Uterus (tissue), 4 donors: ENCODE data around the gene FHDC1. TPM values are rescaled to one million over a fixed set of nuclear protein-coding genes. Genes with fewer than 3 reads are reported as not detected.

Source experiments
- DNase-seq, 2 donors: peaks; one replicate each; pipeline ENCODE4 v3.0.0-alpha.2; 2019 to 2020
- H3K27ac ChIP-seq, 2 donors: fragments of 200-600 bp; sonication (generic); 1 replicate in 1 of 2; 2 replicates in 1 of 2; pipeline ENCODE4 v1.5.1; 2016 to 2018
- H3K27me3 ChIP-seq, 2 donors: fragments of 200-600 bp; sonication (generic); one replicate each; pipeline ENCODE4 v1.5.1; 2018 to 2019; ENCODE audit warnings: control low read depth in 1 of 2
- H3K36me3 ChIP-seq, 2 donors: fragments of 200-600 bp; sonication (generic); one replicate each; pipeline ENCODE4 v1.5.1; 2019; ENCODE audit warnings: control low read depth in 1 of 2
- H3K4me1 ChIP-seq, 2 donors: fragments of 200-600 bp; sonication (generic); one replicate each; pipeline ENCODE4 v1.5.1; 2018 to 2019; ENCODE audit warnings: control low read depth in 1 of 2
- H3K4me3 ChIP-seq, 2 donors: fragments of 200-600 bp; sonication (generic); 1 replicate in 1 of 2; 2 replicates in 1 of 2; pipeline ENCODE4 v1.5.1; 2018 to 2019; ENCODE audit warnings: mild to moderate bottlenecking in 1 of 2
- H3K9me3 ChIP-seq, 2 donors: fragments of 200-600 bp; sonication (generic); one replicate each; pipeline ENCODE4 v1.5.1; 2019; ENCODE audit warnings: control low read depth in 1 of 2
- CTCF ChIP-seq, 4 experiments: fragments of 200-600 bp in 2 of 4; fragments of 450-650 bp in 2 of 4; sonication (generic) in 2 of 4; IDR thresholded peaks; one replicate each; pipeline ENCODE4 v1.5.1; 2016 to 2019; ENCODE audit warnings: antibody characterized with exemption in 4 of 4, mild to moderate bottlenecking in 2 of 4, moderate library complexity in 1 of 4
- POLR2A ChIP-seq, 2 donors: fragments of 450-650 bp; IDR thresholded peaks; one replicate each; pipeline ENCODE4 v1.6.1; 2016; ENCODE audit warnings: antibody characterized with exemption in 2 of 2, mild to moderate bottlenecking in 1 of 2, moderate library complexity in 1 of 2
- intact Hi-C: fragments of 100-400 bp; cut with DNase I; formaldehyde crosslinking; loops from one replicate; pipeline ENCODE4 v1.15.1; 2023; ENCODE audit warnings: low total_unique reads
- total RNA-seq, 4 donors: library from RNA; depleted of rRNA in 3 of 4; stranded (reverse); fragments of >200 nt in 3 of 4; gene quantifications; one replicate each; pipeline versions ENCODE4 v1.1.0 to v1.2.4, GENCODE V29; 2014 to 2023
- donor health status: DM: yes; HTN: yes; CAD: no.

Gene FHDC1
- total RNA-seq, 4 donors from 2014 or later, result 0.88 to 10.0 (median 2.9) TPM

GRCh38 chr4:152961014-152961772 is 25.1 kb downstream of the FHDC1 start:
- no peak for DNase-seq
- H3K4me1 ChIP-seq, result no peaks in the 10 kb centered on the region
- no peaks in the 10 kb centered on the region for H3K27me3 ChIP-seq
- intact Hi-C loops, result no loop called here
- H3K36me3 ChIP-seq, result no peaks in the 10 kb centered on the region
- no peak overlapping the region for H3K4me3 ChIP-seq
- TF ChIP-seq CTCF (IDR thresholded peaks at IDR 0.05), result no peak
- no peak for TF ChIP-seq POLR2A (IDR thresholded peaks at IDR 0.05)
- H3K9me3 ChIP-seq, result no peaks in the 10 kb centered on the region
- no peak overlapping the region for H3K27ac ChIP-seq

- H3K9me3 ChIP-seq, result no peaks in the 10 kb centered on the region
- TF ChIP-seq CTCF (IDR thresholded peaks at IDR 0.05) (no peak), POLR2A (IDR thresholded peaks at IDR 0.05) (no peak)
- H3K4me1 ChIP-seq, result no peaks in the 10 kb centered on the region
- DNase-seq, result no peak
- H3K27me3 ChIP-seq, result no peaks in the 10 kb centered on the region
- H3K36me3 ChIP-seq, result no peaks in the 10 kb centered on the region
- intact Hi-C loops, result no loop called here
- H3K27ac ChIP-seq, result no peak overlapping the region
- H3K4me3 ChIP-seq, result no peak overlapping the region
Measured at GRCh38 chr4:152961773-152962115, 25.6 kb downstream of the FHDC1 start.

GRCh38 chr4:152962150-152962549 is 26.0 kb downstream of the FHDC1 start:
- no peaks in the 10 kb centered on the region for H3K27me3 ChIP-seq
- H3K4me1 ChIP-seq, result no peaks in the 10 kb centered on the region
- intact Hi-C loops, result no loop called here
- TF ChIP-seq POLR2A (IDR thresholded peaks at IDR 0.05), result no peak
- TF ChIP-seq CTCF (IDR thresholded peaks at IDR 0.05), result no peak
- no peaks in the 10 kb centered on the region for H3K36me3 ChIP-seq
- no peaks in the 10 kb centered on the region for H3K9me3 ChIP-seq
- no peak overlapping the region for H3K4me3 ChIP-seq
- no peak for DNase-seq
- H3K27ac ChIP-seq, result no peak overlapping the region

- no peaks in the 10 kb centered on the region for H3K4me1 ChIP-seq
- no peak overlapping the region for H3K27ac ChIP-seq
- no peaks in the 10 kb centered on the region for H3K9me3 ChIP-seq
- no peaks in the 10 kb centered on the region for H3K27me3 ChIP-seq
- no peak for TF ChIP-seq CTCF (IDR thresholded peaks at IDR 0.05)
- TF ChIP-seq POLR2A (IDR thresholded peaks at IDR 0.05), result no peak
- H3K36me3 ChIP-seq, result no peaks in the 10 kb centered on the region
- H3K4me3 ChIP-seq, result no peak overlapping the region
- intact Hi-C loops, result no loop called here
- DNase-seq, result no peak
Measured at GRCh38 chr4:152964335-152964734, 28.2 kb downstream of the FHDC1 start.

GRCh38 chr4:152965611-152966010 is 29.5 kb downstream of the FHDC1 start:
- DNase-seq, result no peak
- H3K36me3 ChIP-seq, result no peaks in the 10 kb centered on the region
- H3K4me1 ChIP-seq, result no peaks in the 10 kb centered on the region
- TF ChIP-seq CTCF (IDR thresholded peaks at IDR 0.05) (no peak), POLR2A (IDR thresholded peaks at IDR 0.05) (no peak)
- H3K9me3 ChIP-seq, result no peaks in the 10 kb centered on the region
- H3K27me3 ChIP-seq, result no peaks in the 10 kb centered on the region
- intact Hi-C loops, result no loop called here
- H3K27ac ChIP-seq, result no peak overlapping the region
- H3K4me3 ChIP-seq, result no peak overlapping the region
